IMR-90 (cell line): ENCODE data around the gene KRT36. TPM values are rescaled to one million over a fixed set of nuclear protein-coding genes. Genes with fewer than 3 reads are reported as not detected.

Experiments
- ATAC-seq: fragments of 200-7000 bp; cut with Tn5 transposase; 2 replicates; pipeline ENCODE4 v1.9.1; 2020; ENCODE audit warnings: low read depth, mild to moderate bottlenecking, moderate library complexity
- BruUV-seq: library from RNA; stranded (reverse); fragments of 400-500 nt; replicated peaks from 2 replicates; lab custom pipeline; 2021; lab: Mats Ljungman, UMichigan
- CTCF ChIA-PET: fragments of 300-600 bp; formaldehyde crosslinking; extraction: SDS; loops from one replicate; lab custom pipeline; 2021; ENCODE audit warnings: antibody characterized with exemption; lab: Yijun Ruan, JAX
- POLR2A ChIA-PET: fragments of 300-600 bp; sonication (Branson Sonifier 250); formaldehyde crosslinking; loops from one replicate; lab custom pipeline; 2022; ENCODE audit warnings: antibody characterized with exemption; ENCODE audit not compliant: unreplicated experiment; lab: Charles Lee
- DNase-seq: peaks from one replicate; pipeline ENCODE4 v3.0.0; 2013
- H2AFZ ChIP-seq: replicated peaks from 2 replicates; pipeline ENCODE3; 2013; ENCODE audit warnings: low read length, mild to moderate bottlenecking; ENCODE audit not compliant: poor library complexity
- H2AK5ac ChIP-seq: 2 replicates; pipeline ENCODE4 v1.6.1; 2013; ENCODE audit warnings: low read depth, low read length, inconsistent platforms
- H2AK9ac ChIP-seq: replicated peaks from 2 replicates; pipeline ENCODE3; 2013; ENCODE audit warnings: mild to moderate bottlenecking, low read depth, low read length, moderate library complexity; ENCODE audit not compliant: poor library complexity
- H2BK120ac ChIP-seq: 2 replicates; pipeline ENCODE4 v1.6.1; 2013; ENCODE audit warnings: low read depth, low read length, inconsistent platforms
- H2BK15ac ChIP-seq: 3 replicates; pipeline ENCODE4 v1.6.1; 2013; ENCODE audit warnings: low read depth, low read length, inconsistent platforms
- H2BK20ac ChIP-seq: 2 replicates; pipeline ENCODE4 v1.6.1; 2013; ENCODE audit warnings: low read depth, mild to moderate bottlenecking, inconsistent platforms, low read length, moderate library complexity
- H2BK5ac ChIP-seq: 2 replicates; pipeline ENCODE4 v1.6.1; 2013; ENCODE audit warnings: mild to moderate bottlenecking, low read depth, low read length, inconsistent platforms; ENCODE audit not compliant: poor library complexity, severe bottlenecking
- H3K14ac ChIP-seq: replicated peaks from 2 replicates; pipeline ENCODE4 v1.6.1; 2013; ENCODE audit warnings: low read depth, low read length, inconsistent platforms
- H3K18ac ChIP-seq: 2 replicates; pipeline ENCODE4 v1.6.1; 2013; ENCODE audit warnings: low read depth, low read length, control low read depth
- H3K23ac ChIP-seq: 2 replicates; pipeline ENCODE4 v1.6.1; 2013; ENCODE audit warnings: low read depth, low read length, inconsistent platforms
- H3K27ac ChIP-seq: 2 replicates; pipeline ENCODE4 v1.5.1; 2013; ENCODE audit warnings: mild to moderate bottlenecking, control low read depth, low read length; ENCODE audit not compliant: insufficient read depth
- H3K27me3 ChIP-seq: 2 replicates; pipeline ENCODE4 v1.6.1; 2013; ENCODE audit warnings: low read length; ENCODE audit not compliant: control insufficient read depth, insufficient read depth
- H3K36me3 ChIP-seq: 2 replicates; pipeline ENCODE4 v1.6.1; 2013; ENCODE audit warnings: low read length, mixed read lengths; ENCODE audit not compliant: control insufficient read depth, insufficient read depth
- H3K4ac ChIP-seq: 2 replicates; pipeline ENCODE4 v1.6.1; 2013; ENCODE audit warnings: low read depth, low read length, inconsistent platforms
- H3K4me1 ChIP-seq: 2 replicates; pipeline ENCODE4 v1.6.1; 2013; ENCODE audit warnings: low read length, mixed read lengths; ENCODE audit not compliant: control insufficient read depth, insufficient read depth
- H3K4me2 ChIP-seq: 2 replicates; pipeline ENCODE4 v1.6.1; 2013; ENCODE audit warnings: low read depth, mild to moderate bottlenecking, control low read depth, low read length, moderate library complexity
- H3K4me3 ChIP-seq: 2 replicates; pipeline ENCODE4 v1.5.1; 2013; ENCODE audit warnings: low read depth, mild to moderate bottlenecking, control low read depth, low read length, moderate library complexity; ENCODE audit not compliant: insufficient read depth
- H3K56ac ChIP-seq: 2 replicates; pipeline ENCODE4 v1.6.1; 2013; ENCODE audit warnings: low read length, inconsistent platforms; ENCODE audit not compliant: insufficient read depth; ENCODE audit errors: extremely low read depth
- H3K79me1 ChIP-seq, 2 experiments: 2 replicates each; pipeline ENCODE4 v1.6.1; 2013; ENCODE audit warnings: low read length in 2 of 2, inconsistent platforms in 1 of 2, low read depth in 1 of 2
- H3K9ac ChIP-seq: 2 replicates; pipeline ENCODE4 v1.6.1; 2013; ENCODE audit warnings: low read depth, low read length, control low read depth
- H3K9me1 ChIP-seq: 2 replicates; pipeline ENCODE4 v1.6.1; 2013; ENCODE audit warnings: low read length, inconsistent platforms; ENCODE audit not compliant: insufficient read depth
- H3K9me3 ChIP-seq: 2 replicates; pipeline ENCODE4 v1.6.1; 2013; ENCODE audit warnings: low read length; ENCODE audit not compliant: control insufficient read depth, insufficient read depth
- H4K20me1 ChIP-seq: 2 replicates; pipeline ENCODE4 v1.6.1; 2013; ENCODE audit warnings: low read length, inconsistent platforms; ENCODE audit not compliant: insufficient read depth
- H4K5ac ChIP-seq: 2 replicates; pipeline ENCODE4 v1.6.1; 2013; ENCODE audit warnings: mild to moderate bottlenecking, low read depth, low read length, control low read depth
- H4K8ac ChIP-seq, 2 experiments: 2 replicates each; pipeline ENCODE4 v1.6.1; 2013; ENCODE audit warnings: low read depth in 2 of 2, low read length in 2 of 2, control low read depth in 1 of 2, inconsistent platforms in 1 of 2
- H4K91ac ChIP-seq: 2 replicates; pipeline ENCODE4 v1.6.1; 2013; ENCODE audit warnings: low read depth, low read length, inconsistent platforms; ENCODE audit not compliant: insufficient read depth
- CEBPB ChIP-seq: IDR thresholded peaks from 2 replicates; pipeline ENCODE4 v1.6.1; 2012; ENCODE audit warnings: low read depth, low read length, improper control_type of control experiment
- CHD1 ChIP-seq: IDR thresholded peaks from 2 replicates; pipeline ENCODE4 v1.6.1; 2012; ENCODE audit warnings: low read depth, low read length, improper control_type of control experiment
- ELK1 ChIP-seq: fragments of 150-350 bp; IDR thresholded peaks from 2 replicates; pipeline ENCODE4 v1.6.1; 2016; ENCODE audit warnings: low read depth, mild to moderate bottlenecking, low read length, moderate library complexity, borderline replicate concordance
- RAD21 ChIP-seq: IDR thresholded peaks from 2 replicates; pipeline ENCODE4 v1.6.1; 2012; ENCODE audit warnings: low read length, improper control_type of control experiment
- WGBS, 2 experiments: methylation state at CpG; one replicate each; pipeline versions ENCODE4 v1.1.5 to v1.1.7; 2013; ENCODE audit warnings: missing lambda C conversion rate in 2 of 2; ENCODE audit not compliant: insufficient read length in 1 of 2; ENCODE audit errors: extremely low coverage in 2 of 2; 5-methylcytosine and 5-hydroxymethylcytosine counted together
- dilution Hi-C: fragments of 300-500 bp; cut with HindIII; formaldehyde crosslinking; loops from one replicate; pipeline ENCODE4 v1.14.3; 2018; ENCODE audit warnings: low sequenced_read_pairs; ENCODE audit not compliant: unreplicated experiment
- in situ Hi-C: fragments of 300-500 bp; cut with MboI; formaldehyde crosslinking; loops from 3 replicates; pipeline ENCODE4 v1.14.3; 2019; ENCODE audit warnings: low sequenced_read_pairs, inconsistent platforms, mixed read lengths
- intact Hi-C: fragments of 100-400 bp; cut with micrococcal nuclease; formaldehyde crosslinking; loops from 2 replicates; pipeline ENCODE4 v1.10.0; 2022
- polyA plus RNA-seq, 3 experiments: library from polyadenylated mRNA; depleted of rRNA; stranded (reverse); fragments of >200 nt; gene quantifications; 2 replicates each; pipeline ENCODE4 v1.2.3, GENCODE V29; 2012; ENCODE audit warnings: low replicate concordance in 1 of 3
- total RNA-seq: library from RNA; depleted of rRNA; stranded (reverse); fragments of >200 nt; gene quantifications from 2 replicates; pipeline ENCODE4 v1.2.3, GENCODE V29; 2012
- TF ChIP-seq, protein P1 (sequence below): fragments of 150-350 bp; IDR thresholded peaks from 2 replicates; pipeline ENCODE4 v1.6.1; 2017; ENCODE audit warnings: mild to moderate bottlenecking, antibody characterized with exemption, low read length, low read depth

Gene KRT36
- total and polyA plus RNA-seq, 2 of the 4 experiments (the other 2 are of a cell fraction) = not detected

DNA sequence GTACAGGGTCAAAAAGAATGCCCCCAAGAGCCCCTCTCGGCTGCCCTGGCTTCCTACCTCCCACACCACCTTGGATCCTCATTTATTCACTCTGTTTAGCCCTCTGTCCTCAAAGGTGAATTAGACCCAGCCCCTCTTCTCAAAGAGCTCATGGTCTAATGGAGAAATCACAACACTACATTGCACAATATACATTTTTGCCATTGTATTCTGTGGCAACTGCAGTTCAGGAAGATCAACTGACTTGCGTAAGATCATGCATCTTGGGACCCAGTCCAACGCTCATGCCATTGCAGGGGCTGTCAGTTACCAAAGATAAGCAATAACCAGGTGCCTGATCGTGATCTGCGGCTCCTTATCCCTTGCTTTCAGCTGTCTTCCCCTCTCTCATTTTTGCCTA lies 50.3 kb downstream of the KRT36 start:
- WGBS, 2 experiments = 51% methylated on average over 3 of the region's 5 CpGs; no CpG with 5 or more reads in 1 of the 2 experiments
- in situ Hi-C loops (no loop called here), intact Hi-C loops (no loop called here), dilution Hi-C loops (no loop called here)
- Histone ChIP-seq H4K20me1 (no peaks in the 10 kb centered on the region), H3K9me3 (no peaks in the 10 kb centered on the region), H3K23ac (no peak overlapping the region), H2AK5ac (no peak overlapping the region), H2BK20ac (no peak overlapping the region), H3K4me1 (peaks cover 8% of the 10 kb centered on the region), H2BK5ac (no peak overlapping the region), H3K79me1 (no peaks in the 10 kb centered on the region), H3K27me3 (peaks cover 3% of the 10 kb centered on the region; the same call in 1 of the 2 replicates), H3K27ac (no peak overlapping the region), H3K4me3 (no peak overlapping the region), H2BK120ac (no peak overlapping the region), H4K8ac (no peak overlapping the region), H2AK9ac (no peak overlapping the region), H2BK15ac (no peak overlapping the region), H3K36me3 (no peaks in the 10 kb centered on the region), H4K5ac (no peak overlapping the region), H2AFZ (no peak overlapping the region), H3K9me1 (peaks cover 5% of the 10 kb centered on the region), H3K4ac (no peak overlapping the region), H3K9ac (no peak overlapping the region), H3K56ac (no peak overlapping the region), H4K91ac (no peak overlapping the region), H3K18ac (no peak overlapping the region), H3K4me2 (no peak overlapping the region), H3K14ac (no peak overlapping the region)
- DNase-seq (peak; percentile 44), ATAC-seq (peak; percentile 22; the same call in 1 of the 2 replicates)
- no TSS peak for BruUV-seq
- TF ChIP-seq CEBPB (peak; percentile 93), ELK1 (no peak), CHD1 (no peak), RAD21 (no peak)
- TF ChIP-seq, protein P1, sequence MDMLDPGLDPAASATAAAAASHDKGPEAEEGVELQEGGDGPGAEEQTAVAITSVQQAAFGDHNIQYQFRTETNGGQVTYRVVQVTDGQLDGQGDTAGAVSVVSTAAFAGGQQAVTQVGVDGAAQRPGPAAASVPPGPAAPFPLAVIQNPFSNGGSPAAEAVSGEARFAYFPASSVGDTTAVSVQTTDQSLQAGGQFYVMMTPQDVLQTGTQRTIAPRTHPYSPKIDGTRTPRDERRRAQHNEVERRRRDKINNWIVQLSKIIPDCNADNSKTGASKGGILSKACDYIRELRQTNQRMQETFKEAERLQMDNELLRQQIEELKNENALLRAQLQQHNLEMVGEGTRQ = no peak
- CTCF ChIA-PET = no interaction called here
- POLR2A ChIA-PET = no interaction called here
